Caco-2 (cell line): Measurements from ENCODE around the gene PITX1. TPM values are rescaled to one million over a fixed set of nuclear protein-coding genes. Genes with fewer than 3 reads are reported as not detected.

Experiments used
- BruUV-seq: library from RNA; stranded (reverse); fragments of 400-500 nt; replicated peaks from 2 replicates; lab custom pipeline; 2021; lab: Mats Ljungman, UMichigan
- CTCF ChIA-PET: fragments of 300-600 bp; sonication (Branson Sonifier 250); formaldehyde crosslinking; loops from one replicate; lab custom pipeline; 2022; ENCODE audit warnings: antibody characterized with exemption; lab: Charles Lee
- POLR2A ChIA-PET: fragments of 300-600 bp; sonication (Branson Sonifier 250); formaldehyde crosslinking; loops from one replicate; lab custom pipeline; 2022; ENCODE audit warnings: antibody characterized with exemption; lab: Charles Lee
- DNase-seq, 2 experiments: peaks; one replicate each; pipeline versions ENCODE4 v3.0.0 to v3.0.0-alpha.2; 2020 to 2022
- H3K27me3 ChIP-seq: replicated peaks from 2 replicates; pipeline ENCODE4 v1.6.0; 2011; ENCODE audit warnings: low read length; ENCODE audit not compliant: control insufficient read depth, insufficient read depth
- H3K36me3 ChIP-seq: 2 replicates; pipeline ENCODE4 v1.5.1; 2011; ENCODE audit warnings: low read length; ENCODE audit not compliant: control insufficient read depth, insufficient read depth
- H3K4me1 ChIP-seq: fragments of 250-450 bp; sonication (Bioruptor Pico); 2 replicates; pipeline ENCODE4 v1.5.1; 2020; ENCODE audit warnings: mild to moderate bottlenecking
- H3K4me3 ChIP-seq: 2 replicates; pipeline ENCODE4 v1.5.1; 2011; ENCODE audit warnings: low read depth, mild to moderate bottlenecking, control low read depth, low read length
- H3K9me3 ChIP-seq: fragments of 250-450 bp; sonication (Bioruptor Pico); 2 replicates; pipeline ENCODE4 v1.5.1; 2020; ENCODE audit warnings: mild to moderate bottlenecking, moderate library complexity
- H3K27ac Mint-ChIP-seq: one replicate; pipeline ENCODE4 v1.8.0; 2022; ENCODE audit warnings: mixed read lengths; ENCODE audit not compliant: unreplicated experiment
- H3K27me3 Mint-ChIP-seq: one replicate; pipeline ENCODE4 v1.8.0; 2022; ENCODE audit warnings: mixed read lengths; ENCODE audit not compliant: insufficient read depth, unreplicated experiment
- H3K36me3 Mint-ChIP-seq: one replicate; pipeline ENCODE4 v1.8.0; 2022; ENCODE audit warnings: mild to moderate bottlenecking, mixed read lengths; ENCODE audit not compliant: insufficient read depth, unreplicated experiment
- H3K4me1 Mint-ChIP-seq: one replicate; pipeline ENCODE4 v1.8.0; 2022; ENCODE audit warnings: low read depth, mixed read lengths; ENCODE audit not compliant: unreplicated experiment
- H3K4me3 Mint-ChIP-seq: one replicate; pipeline ENCODE4 v1.8.0; 2022; ENCODE audit warnings: mild to moderate bottlenecking, moderate library complexity, mixed read lengths; ENCODE audit not compliant: unreplicated experiment
- H3K9me3 Mint-ChIP-seq: one replicate; pipeline ENCODE4 v1.8.0; 2022; ENCODE audit warnings: mixed read lengths; ENCODE audit not compliant: unreplicated experiment
- intact Hi-C: fragments of 100-400 bp; cut with micrococcal nuclease; formaldehyde crosslinking; loops from one replicate; pipeline ENCODE4 v1.10.0; 2022; ENCODE audit not compliant: unreplicated experiment
- total RNA-seq: library from RNA; stranded (reverse); gene quantifications from 2 replicates; pipeline ENCODE4 v1.2.3, GENCODE V29; 2022
- TF ChIP-seq, protein P1 (sequence below), 2 experiments: fragments of 200-600 bp in 1 of 2; IDR thresholded peaks; 1 replicate in 1 of 2; 2 replicates in 1 of 2; pipeline versions ENCODE4 v1.5.1 to v1.8.0; 2011 to 2022; ENCODE audit warnings: antibody characterized with exemption in 1 of 2, control low read depth in 1 of 2, inconsistent platforms in 1 of 2, low read depth in 1 of 2, low read length in 1 of 2, mild to moderate bottlenecking in 1 of 2, moderate library complexity in 1 of 2; ENCODE audit not compliant: insufficient read depth in 1 of 2, severe bottlenecking in 1 of 2, unreplicated experiment in 1 of 2

PITX1 gene
- total RNA-seq, 1 experiment from 2014 or later, result 117 TPM

DNA sequence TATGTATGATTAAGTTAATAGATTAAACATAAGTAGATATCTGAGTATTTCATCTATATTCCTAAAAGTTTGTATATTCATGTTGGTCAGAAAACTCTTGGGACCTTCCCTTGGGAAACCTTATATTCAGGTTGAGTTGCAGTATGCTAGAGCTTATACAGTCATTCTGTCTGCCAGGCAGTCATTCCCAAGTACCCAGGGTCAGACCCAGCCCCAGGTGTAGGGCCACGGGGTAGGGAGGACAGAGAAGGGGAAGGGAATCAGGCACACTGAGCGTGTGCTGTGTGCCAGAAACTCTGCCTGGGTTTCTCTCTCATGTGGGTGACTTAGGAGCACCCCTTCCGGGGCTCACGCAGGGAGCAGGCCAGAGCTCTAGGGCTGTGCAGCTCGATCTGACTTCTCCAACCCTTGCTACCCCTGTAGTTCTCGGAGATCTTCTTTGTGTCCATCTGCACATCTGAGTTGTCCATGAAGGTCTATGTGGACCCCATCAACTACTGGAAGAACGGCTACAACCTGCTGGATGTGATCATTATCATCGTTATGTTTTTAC, 38.1 kb downstream of the PITX1 start:
- H3K4me3 ChIP-seq, result no peak overlapping the region
- H3K36me3 Mint-ChIP-seq, result no peaks in the 10 kb centered on the region
- H3K27me3 Mint-ChIP-seq, result no peaks in the 10 kb centered on the region
- H3K4me3 Mint-ChIP-seq, result no peak overlapping the region
- no peaks in the 10 kb centered on the region for H3K27me3 ChIP-seq
- TF ChIP-seq, protein P1, sequence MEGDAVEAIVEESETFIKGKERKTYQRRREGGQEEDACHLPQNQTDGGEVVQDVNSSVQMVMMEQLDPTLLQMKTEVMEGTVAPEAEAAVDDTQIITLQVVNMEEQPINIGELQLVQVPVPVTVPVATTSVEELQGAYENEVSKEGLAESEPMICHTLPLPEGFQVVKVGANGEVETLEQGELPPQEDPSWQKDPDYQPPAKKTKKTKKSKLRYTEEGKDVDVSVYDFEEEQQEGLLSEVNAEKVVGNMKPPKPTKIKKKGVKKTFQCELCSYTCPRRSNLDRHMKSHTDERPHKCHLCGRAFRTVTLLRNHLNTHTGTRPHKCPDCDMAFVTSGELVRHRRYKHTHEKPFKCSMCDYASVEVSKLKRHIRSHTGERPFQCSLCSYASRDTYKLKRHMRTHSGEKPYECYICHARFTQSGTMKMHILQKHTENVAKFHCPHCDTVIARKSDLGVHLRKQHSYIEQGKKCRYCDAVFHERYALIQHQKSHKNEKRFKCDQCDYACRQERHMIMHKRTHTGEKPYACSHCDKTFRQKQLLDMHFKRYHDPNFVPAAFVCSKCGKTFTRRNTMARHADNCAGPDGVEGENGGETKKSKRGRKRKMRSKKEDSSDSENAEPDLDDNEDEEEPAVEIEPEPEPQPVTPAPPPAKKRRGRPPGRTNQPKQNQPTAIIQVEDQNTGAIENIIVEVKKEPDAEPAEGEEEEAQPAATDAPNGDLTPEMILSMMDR (IDR thresholded peaks at IDR 0.05; ENCODE audit: insufficient read depth in 1 of 2, low read depth in 1 of 2, low read length in 1 of 2, severe bottlenecking in 1 of 2, unreplicated experiment in 1 of 2), result no peak
- POLR2A ChIA-PET, result no interaction called here
- BruUV-seq, result no TSS peak
- CTCF ChIA-PET, result no interaction called here
- no peak overlapping the region for H3K27ac Mint-ChIP-seq
- H3K9me3 Mint-ChIP-seq, result no peaks in the 10 kb centered on the region
- H3K36me3 ChIP-seq, result no peaks in the 10 kb centered on the region
- H3K9me3 ChIP-seq, result no peaks in the 10 kb centered on the region
- no peaks in the 10 kb centered on the region for H3K4me1 ChIP-seq
- intact Hi-C loops, result no loop called here
- no peaks in the 10 kb centered on the region for H3K4me1 Mint-ChIP-seq
- DNase-seq, result no peak

DNA sequence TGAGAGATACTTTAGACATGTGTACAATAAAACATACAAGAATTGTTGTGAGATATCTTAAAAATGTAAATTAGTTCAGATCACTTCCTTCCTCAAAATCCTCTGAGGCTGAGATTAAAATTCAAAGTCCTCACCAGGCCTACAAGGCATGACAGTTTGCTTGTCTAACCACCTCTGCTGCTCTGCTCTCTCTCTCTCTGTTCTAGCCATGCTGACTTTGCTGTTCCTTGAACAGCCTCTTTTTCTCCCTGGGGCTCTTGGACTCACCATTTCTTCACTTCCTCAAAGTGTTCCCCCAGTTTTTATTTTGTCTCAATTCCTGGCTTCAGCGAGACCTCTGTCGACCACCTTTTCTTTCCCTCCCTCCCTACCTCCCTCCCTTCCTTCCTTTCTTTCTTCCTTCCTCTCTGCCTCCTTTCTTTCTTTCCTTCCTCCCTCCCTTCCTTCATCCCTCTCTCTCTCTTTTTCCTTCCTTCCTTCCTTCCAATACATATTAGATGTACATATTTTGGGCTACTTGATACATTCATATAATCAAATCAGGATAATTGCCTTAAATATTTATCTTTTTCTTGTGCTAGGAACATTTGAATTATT, 39.4 kb downstream of the PITX1 start:
- BruUV-seq, result no TSS peak
- DNase-seq, result no peak
- intact Hi-C loops, result no loop called here
- Histone ChIP-seq H3K27me3 (no peaks in the 10 kb centered on the region), H3K36me3 (no peaks in the 10 kb centered on the region), H3K4me3 (no peak overlapping the region), H3K4me1 (no peaks in the 10 kb centered on the region), H3K9me3 (no peaks in the 10 kb centered on the region)
- ChIA-PET CTCF (no interaction called here), POLR2A (no interaction called here)
- Mint-ChIP-seq H3K27me3 (no peaks in the 10 kb centered on the region), H3K4me1 (no peaks in the 10 kb centered on the region), H3K27ac (no peak overlapping the region), H3K36me3 (no peaks in the 10 kb centered on the region), H3K9me3 (no peaks in the 10 kb centered on the region), H3K4me3 (no peak overlapping the region)
- TF ChIP-seq, protein P1 (IDR thresholded peaks at IDR 0.05; ENCODE audit: insufficient read depth in 1 of 2, low read depth in 1 of 2, low read length in 1 of 2, severe bottlenecking in 1 of 2, unreplicated experiment in 1 of 2), result no peak

DNA sequence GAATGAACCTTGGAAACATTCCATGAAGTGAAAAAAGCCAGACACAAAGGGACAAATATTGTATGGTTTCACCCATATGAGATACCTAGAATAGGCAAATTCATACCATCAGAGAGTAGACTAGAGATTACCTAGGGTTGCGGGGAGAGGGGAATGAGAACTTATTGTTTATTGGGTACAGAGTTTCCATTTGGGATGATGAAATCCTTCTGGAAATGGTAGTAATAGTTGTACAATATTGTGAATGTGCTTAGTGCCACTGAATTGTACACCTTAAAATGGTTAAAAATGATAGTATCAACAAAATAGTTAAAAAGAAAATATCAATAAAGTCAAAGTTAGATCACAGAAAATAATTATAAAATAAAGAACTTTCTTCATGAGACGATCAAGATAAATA, 40.9 kb downstream of the PITX1 start:
- no TSS peak for BruUV-seq
- Histone ChIP-seq H3K27me3 (no peaks in the 10 kb centered on the region), H3K4me3 (no peak overlapping the region), H3K4me1 (no peaks in the 10 kb centered on the region), H3K9me3 (no peaks in the 10 kb centered on the region), H3K36me3 (no peaks in the 10 kb centered on the region)
- H3K9me3 Mint-ChIP-seq, result no peaks in the 10 kb centered on the region
- no peak overlapping the region for H3K27ac Mint-ChIP-seq
- POLR2A ChIA-PET, result no interaction called here
- H3K4me1 Mint-ChIP-seq, result no peaks in the 10 kb centered on the region
- no peak overlapping the region for H3K4me3 Mint-ChIP-seq
- CTCF ChIA-PET, result no interaction called here
- intact Hi-C loops, result no loop called here
- H3K36me3 Mint-ChIP-seq, result no peaks in the 10 kb centered on the region
- TF ChIP-seq, protein P1 (IDR thresholded peaks at IDR 0.05; ENCODE audit: insufficient read depth in 1 of 2, low read depth in 1 of 2, low read length in 1 of 2, severe bottlenecking in 1 of 2, unreplicated experiment in 1 of 2), result no peak
- no peak for DNase-seq
- H3K27me3 Mint-ChIP-seq, result no peaks in the 10 kb centered on the region
